BJ (cell line): ENCODE results near the gene ABL2. TPM values are rescaled to one million over a fixed set of nuclear protein-coding genes. Genes with fewer than 3 reads are reported as not detected.

ENCODE experiments used
- CTCF ChIA-PET: fragments of 350-600 bp; formaldehyde crosslinking; extraction: SDS; loops from one replicate; lab custom pipeline; 2021; ENCODE audit warnings: antibody characterized with exemption, inconsistent platforms; lab: Yijun Ruan, JAX
- POLR2A ChIA-PET: fragments of 300-600 bp; sonication (Branson Sonifier 250); formaldehyde crosslinking; extraction: SDS; loops from one replicate; lab custom pipeline; 2021; ENCODE audit warnings: antibody characterized with exemption; lab: Charles Lee
- DNase-seq: peaks from one replicate; pipeline ENCODE4 v3.0.0-alpha.2; 2011; ENCODE audit warnings: low read depth
- H3K27me3 ChIP-seq: 2 replicates; pipeline ENCODE4 v1.6.0; 2011; ENCODE audit warnings: low read length; ENCODE audit not compliant: control insufficient read depth, insufficient read depth
- H3K36me3 ChIP-seq: 2 replicates; pipeline ENCODE4 v1.5.1; 2011; ENCODE audit warnings: low read length; ENCODE audit not compliant: control insufficient read depth, insufficient read depth
- H3K4me3 ChIP-seq: 2 replicates; pipeline ENCODE4 v1.5.1; 2011; ENCODE audit warnings: low read depth, mild to moderate bottlenecking, control low read depth, low read length
- CTCF ChIP-seq: IDR thresholded peaks from 2 replicates; pipeline ENCODE4 v1.5.1; 2011; ENCODE audit warnings: low read depth, mild to moderate bottlenecking, control low read depth, inconsistent platforms, low read length, moderate library complexity; ENCODE audit not compliant: insufficient read depth
- polyA plus RNA-seq: library from polyadenylated mRNA; depleted of rRNA; stranded (reverse); fragments of >200 nt; gene quantifications from 2 replicates; pipeline ENCODE4 v1.2.3, GENCODE V29; 2011

ABL2 gene
- polyA plus RNA-seq, 1 experiment = 18.7 TPM

- no peak for DNase-seq
- Histone ChIP-seq H3K4me3 (no peak overlapping the region), H3K36me3 (no peaks in the 10 kb centered on the region), H3K27me3 (no peaks in the 10 kb centered on the region)
- CTCF ChIA-PET = interaction anchor here (0.7 to 3.4 kb wide), 11 partner anchors 9 to 115 kb away, joined by 3 to 32 read pairs (median 6); no protein-coding TSS in a partner anchor
- TF ChIP-seq CTCF = no peak
- POLR2A ChIA-PET = no interaction called here
Measured at GRCh38 chr1:179194068-179194537, 35.4 kb downstream of the ABL2 start.

GRCh38 chr1:179190861-179191260, 38.6 kb downstream of the ABL2 start:
- Histone ChIP-seq H3K4me3 (no peak overlapping the region), H3K36me3 (no peaks in the 10 kb centered on the region), H3K27me3 (no peaks in the 10 kb centered on the region)
- POLR2A ChIA-PET = no interaction called here
- CTCF ChIA-PET = interaction anchor here (0.8 kb wide), 1 partner anchor 54 kb away, joined by 3 read pairs; no protein-coding TSS in a partner anchor
- DNase-seq = no peak
- no peak for TF ChIP-seq CTCF

GRCh38 chr1:179187735-179188471, 41.6 kb downstream of the ABL2 start:
- CTCF ChIA-PET = interaction anchor here (0.5 to 2.0 kb wide), 2 partner anchors 23 to 67 kb away, joined by 4 to 5 read pairs; no protein-coding TSS in a partner anchor

GRCh38 chr1:179187043-179187442, 42.4 kb downstream of the ABL2 start:
- no peaks in the 10 kb centered on the region for H3K36me3 ChIP-seq
- no peaks in the 10 kb centered on the region for H3K27me3 ChIP-seq
- CTCF ChIA-PET = interaction anchor here (1.0 to 2.0 kb wide), 3 partner anchors 12 to 66 kb away, joined by 3 to 5 read pairs (median 3); no protein-coding TSS in a partner anchor
- TF ChIP-seq CTCF = no peak
- peak; percentile 66 for DNase-seq
- H3K4me3 ChIP-seq = no peak overlapping the region
- POLR2A ChIA-PET = no interaction called here

More at GRCh38 chr1:179187735-179188471, 41.6 kb downstream of the ABL2 start:
- no peak for DNase-seq
- TF ChIP-seq CTCF = no peak
- Histone ChIP-seq H3K36me3 (no peaks in the 10 kb centered on the region), H3K27me3 (no peaks in the 10 kb centered on the region), H3K4me3 (no peak overlapping the region)
- POLR2A ChIA-PET = no interaction called here

- Histone ChIP-seq H3K4me3 (no peak overlapping the region), H3K36me3 (no peaks in the 10 kb centered on the region), H3K27me3 (no peaks in the 10 kb centered on the region)
- POLR2A ChIA-PET = no interaction called here
- no peak for DNase-seq
- no peak for TF ChIP-seq CTCF
- CTCF ChIA-PET = no interaction called here
Measured at GRCh38 chr1:179184403-179184802, 45.1 kb downstream of the ABL2 start.
